ENCODE measurements around the gene TRIM25. TPM values are rescaled to one million over a fixed set of nuclear protein-coding genes. Genes with fewer than 3 reads are reported as not detected.

The TRIM25 gene
- polyA plus RNA-seq, 3 donors: 29.8 to 46.6 (median 35.1) TPM

- DNase-seq: no peak
Measured at GRCh38 chr17:56933151-56933745, 19.4 kb upstream of the TRIM25 start.

DNA sequence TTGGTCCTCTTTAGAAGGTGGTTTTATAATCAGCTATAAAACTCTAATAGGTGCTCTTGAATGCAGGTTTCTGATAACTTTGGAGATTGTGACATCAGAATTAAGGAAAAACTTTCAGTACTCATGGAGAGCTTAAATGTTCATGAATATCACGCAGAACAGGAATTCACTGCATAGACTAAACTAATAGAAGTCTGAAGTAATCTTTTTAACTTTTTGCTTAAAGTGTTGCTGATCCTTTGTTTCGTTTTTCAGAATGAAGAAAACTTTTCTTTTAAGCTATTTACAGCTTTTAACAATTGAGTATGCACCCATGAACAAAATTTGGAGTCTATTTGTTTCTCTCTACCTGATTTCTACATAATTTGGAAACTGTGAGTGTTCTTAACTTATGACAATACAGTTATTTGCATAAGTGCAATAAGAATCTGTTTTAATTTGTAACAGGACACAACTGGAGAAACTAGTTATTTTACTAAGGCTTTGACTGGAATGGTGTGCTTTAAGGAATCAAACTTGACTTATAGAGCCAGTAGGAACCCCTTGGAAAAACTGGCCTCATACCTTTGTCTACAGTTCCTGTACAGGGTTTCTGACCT is 17.0 kb upstream of the TRIM25 start:
- DNase-seq: no peak

DNA sequence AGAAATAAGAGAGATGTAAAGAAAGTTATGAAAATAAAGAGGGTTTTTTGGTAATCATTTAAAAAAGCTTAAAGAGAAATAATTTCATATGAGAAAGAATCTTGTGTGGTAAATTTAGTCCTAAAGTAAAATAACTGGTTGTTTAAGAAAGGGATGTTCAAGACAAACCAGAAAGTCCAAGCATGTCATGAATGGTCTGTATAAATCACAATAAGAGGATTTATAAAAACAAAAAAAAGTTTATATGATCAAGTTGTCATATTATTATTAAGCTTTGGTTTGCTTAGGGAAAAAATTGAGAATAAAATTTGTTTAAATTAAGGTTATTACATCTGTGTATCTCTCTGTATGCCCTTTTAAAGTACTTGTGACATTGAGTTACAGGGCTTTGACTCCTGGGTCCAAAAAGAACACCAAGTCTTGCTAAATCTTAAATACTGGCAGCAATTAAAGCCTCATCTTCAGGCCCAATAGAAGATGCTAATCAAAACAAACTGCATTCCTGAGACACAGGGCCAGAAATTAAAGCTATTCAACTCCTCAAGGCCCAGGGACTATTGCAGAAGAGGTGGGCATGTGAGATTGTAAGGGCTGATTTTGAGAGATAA is 15.6 kb upstream of the TRIM25 start:
- DNase-seq: peak; percentile 2

DNA sequence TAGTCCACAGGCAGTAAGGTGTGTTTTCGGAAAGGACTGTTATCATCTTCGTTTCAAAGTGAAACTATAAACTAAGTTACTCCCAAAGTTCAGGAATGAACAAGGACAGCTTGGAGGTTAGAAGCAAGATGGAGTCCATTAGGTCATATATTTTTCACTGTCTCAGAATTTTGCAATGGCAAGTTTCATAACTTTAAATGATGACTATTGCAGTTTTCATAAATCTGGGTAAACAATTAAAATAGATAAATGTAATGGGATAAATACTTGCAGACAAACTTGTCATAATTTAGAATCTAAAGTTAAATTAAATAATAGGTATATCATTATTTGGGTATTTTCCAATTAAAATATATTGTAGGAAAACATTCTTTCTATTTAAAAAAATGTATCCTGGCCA is 14.7 kb upstream of the TRIM25 start:
- DNase-seq: no peak

GRCh38 chr17:56926704-56927103 is 12.9 kb upstream of the TRIM25 start:
- DNase-seq: no peak

DNA sequence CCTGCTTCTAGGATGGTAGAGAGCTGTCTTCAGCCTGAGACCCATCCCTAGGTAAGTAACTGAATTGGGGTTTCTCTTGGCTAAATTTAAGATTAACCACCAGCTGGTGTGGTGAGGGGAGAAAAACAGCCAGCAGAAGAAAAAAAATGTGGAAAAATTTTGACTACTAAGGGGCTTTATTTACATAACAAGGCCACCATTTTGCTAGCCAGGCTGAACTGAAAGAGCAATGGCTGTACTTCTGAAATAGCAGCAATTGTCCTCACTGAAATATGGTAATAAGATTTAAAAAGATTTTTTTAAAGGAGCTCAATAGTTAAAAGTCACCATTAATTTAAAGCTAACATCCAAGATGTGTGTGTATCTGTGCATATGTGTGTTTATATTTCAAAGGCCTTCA is 12.4 kb upstream of the TRIM25 start:
- no peak for DNase-seq

DNA sequence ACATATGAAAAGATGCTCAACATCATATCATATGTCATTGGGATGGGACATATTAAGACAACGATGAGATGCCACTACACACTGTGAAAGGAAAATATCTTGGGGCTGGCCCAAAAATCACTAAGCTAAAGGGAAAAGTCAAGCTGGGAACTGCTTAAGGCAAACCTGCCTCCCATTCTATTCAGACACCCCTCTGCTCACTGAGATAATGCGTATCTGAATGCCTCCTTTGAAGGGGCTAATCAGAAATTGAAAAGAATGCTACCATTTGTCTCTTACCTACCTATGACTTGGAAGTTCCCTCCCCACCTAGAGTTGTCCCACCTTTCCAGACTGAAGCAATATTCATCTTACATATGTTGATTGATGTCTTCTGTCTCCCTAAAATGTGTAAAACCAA is 11.2 kb upstream of the TRIM25 start:
- no peak for DNase-seq

DNA sequence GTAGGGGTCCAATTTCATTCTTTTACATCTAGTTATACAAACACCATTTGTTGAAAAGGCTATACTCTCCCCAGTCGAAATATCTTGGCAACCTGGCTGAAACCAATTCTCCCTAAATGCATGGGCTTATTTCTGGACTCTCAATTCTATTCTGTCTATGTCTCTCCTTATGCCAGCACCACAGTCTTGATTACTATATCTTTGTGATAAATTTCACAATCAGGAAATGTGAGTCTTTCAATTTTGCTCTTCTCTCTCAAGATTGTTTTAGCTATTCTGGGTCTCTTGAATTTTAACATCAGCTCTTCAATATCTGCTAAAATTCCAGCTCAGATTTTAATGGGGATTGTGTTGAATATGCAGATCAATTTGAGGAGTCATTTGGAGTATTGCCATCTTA is 5.9 kb upstream of the TRIM25 start:
- DNase-seq: no peak

DNA sequence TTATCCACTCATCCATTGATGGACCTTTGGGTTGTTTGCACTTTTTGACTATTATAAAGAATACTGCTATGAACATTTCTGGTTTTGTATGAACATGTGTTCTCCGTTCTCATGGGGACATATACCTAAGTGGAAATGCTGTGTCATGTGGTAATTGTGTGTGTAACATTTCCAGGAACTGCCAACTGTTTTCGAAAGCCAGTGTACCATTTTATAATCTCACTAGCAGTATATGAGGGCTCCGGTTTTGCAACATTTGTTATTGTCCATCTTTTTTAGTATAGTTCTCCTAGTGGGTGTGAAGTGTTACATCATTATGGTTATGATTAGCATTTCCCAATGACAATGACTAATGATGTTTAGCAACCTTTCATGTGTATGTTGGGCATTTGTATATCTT is 5.1 kb upstream of the TRIM25 start:
- DNase-seq: no peak

DNA sequence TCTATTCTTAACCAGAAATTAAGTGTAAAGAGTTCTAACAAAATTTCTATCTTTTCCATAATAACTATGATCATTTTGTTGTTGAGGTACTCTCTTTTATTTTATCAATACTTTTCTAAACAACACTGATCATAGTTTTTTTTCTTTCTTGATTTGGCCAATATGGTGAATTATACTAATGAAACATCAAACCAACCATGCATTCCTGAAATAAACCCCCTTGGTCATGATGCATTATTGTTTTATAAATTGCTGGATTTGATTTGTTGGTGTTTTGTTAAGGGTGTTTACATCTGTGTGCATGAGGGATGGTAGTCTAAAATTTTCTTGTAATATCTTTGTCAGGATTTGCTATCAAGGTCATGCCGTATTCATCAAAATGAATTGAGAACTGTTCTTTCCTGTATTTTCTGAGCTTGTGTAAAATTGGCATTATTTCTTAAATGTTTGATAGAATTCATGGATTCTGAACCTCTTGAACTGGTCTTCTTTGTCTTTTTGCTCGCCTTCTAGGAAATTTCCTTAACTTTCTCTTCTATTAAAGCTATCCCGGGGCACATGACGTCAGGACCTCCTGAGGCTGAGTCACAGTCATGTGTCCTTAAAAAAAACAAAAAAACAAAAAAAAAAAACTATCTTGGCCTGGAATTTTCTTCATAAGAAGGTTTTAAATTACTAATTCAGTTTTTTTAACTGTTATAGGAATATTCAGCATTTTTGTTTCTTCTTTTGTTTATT is 3.9 kb upstream of the TRIM25 start:
- DNase-seq: no peak

DNA sequence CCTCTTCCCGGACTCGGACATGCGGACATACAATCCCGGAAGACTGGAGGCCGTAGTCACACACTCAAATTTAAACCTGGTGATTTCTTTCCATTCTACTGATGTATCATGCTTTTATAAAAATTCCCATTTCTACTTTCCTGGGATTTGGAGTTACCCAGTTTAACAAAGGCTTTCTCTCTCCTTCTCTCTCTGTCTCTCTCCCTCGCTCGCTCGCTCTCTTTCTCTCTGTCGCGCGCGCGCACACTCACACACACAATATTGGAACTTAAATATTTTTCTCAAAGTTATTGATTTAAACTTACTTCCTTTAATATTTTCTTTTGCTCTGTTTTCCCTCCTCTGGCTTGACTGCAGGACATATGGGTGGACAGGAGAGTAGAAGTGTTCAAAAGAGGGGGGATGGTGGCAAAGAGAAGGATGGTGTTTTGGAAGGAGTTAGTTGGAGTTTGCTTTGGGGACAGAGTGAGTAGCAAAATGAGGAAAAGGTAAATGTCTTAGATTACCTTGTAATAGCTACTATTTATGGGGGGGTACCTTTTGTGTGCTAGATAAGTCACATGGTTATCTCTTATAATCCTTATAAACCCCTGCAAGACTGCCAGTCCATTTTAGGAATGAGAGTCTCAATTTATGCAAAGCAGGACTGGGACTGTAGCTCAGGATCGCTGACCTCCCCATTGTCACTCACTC is 878 bp upstream of the TRIM25 start:
- DNase-seq: no peak

DNA sequence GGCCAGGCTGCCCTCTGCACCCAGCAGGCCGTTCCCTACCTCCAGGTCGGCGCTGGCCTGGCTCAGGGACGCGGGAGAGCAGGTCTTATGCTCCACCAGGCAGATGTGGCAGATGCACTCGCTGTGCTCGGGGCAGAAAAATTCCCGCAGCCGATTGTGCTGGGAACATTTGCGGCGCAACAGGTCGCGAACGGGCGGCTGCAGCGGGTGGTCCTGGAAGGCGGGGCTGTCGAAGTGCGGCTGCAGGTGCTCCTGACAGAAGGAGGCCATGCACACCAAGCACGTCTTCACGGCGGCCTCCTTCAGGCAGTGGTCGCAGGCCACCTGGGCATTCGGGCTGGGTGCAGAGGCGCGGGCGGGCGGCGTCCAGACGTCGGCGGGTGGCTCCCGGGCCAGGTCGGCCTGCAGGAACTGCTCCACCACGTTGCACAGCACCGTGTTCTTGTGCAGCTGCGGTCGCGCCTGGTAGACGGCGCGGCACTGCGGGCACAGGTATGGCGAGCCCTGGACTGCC is 439 bp downstream of the TRIM25 start:
- peak; percentile 15 for DNase-seq

DNA sequence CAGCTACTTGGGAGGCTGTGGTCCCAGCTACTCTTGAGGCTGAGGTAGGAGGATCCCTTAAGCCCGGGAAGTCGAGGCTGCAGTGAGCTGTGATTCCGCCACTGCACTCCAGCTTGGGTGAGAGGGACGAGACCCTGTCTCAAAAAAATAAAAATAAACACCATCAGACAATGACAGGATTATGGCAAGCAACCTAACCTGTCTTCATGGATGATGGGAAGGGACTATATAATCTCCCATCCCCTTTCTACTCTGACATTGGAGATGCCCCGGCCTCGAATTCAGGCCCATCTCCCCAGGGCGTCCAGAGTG is 893 bp downstream of the TRIM25 start:
- no peak for DNase-seq

- no peak for DNase-seq
Measured at GRCh38 chr17:56912105-56912999, 1.5 kb downstream of the TRIM25 start.

GRCh38 chr17:56910509-56911235 is 3.2 kb downstream of the TRIM25 start:
- no peak for DNase-seq

DNA sequence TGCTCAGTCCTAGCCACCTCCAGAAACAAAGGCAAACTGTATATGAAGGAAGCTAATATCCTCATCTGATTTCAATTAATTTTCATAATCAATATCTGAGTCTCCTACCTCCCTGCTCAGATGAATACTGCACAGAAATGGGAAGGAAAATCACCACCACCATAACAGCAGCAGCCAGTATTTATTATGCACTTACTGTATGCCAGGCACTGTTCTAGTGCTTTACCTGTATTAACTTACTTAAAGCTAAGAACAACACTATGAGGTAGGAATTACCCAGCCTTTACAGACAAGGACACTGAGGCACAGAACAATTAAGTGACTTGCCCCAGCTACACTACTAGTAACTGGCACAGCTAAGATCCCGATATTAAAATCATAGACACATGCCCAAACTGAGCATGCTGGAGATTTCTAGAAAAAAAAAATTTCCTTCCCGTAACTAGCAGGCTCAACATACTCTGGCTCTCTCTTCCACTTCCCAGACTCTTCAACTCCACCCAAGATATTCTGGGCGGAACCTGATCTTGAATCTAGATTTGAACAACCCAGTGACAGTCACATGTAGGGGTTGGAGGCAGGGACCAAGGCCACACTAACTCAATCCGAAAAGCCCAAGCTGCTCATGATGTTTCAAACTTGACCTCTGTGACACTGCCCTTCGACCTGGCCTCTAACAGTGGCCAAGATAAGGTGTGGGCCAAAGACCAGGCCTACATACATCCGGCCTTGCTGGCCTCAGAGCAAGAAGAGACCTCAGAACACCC is 3.9 kb downstream of the TRIM25 start:
- no peak for DNase-seq

GRCh38 chr17:56908001-56908542 is 5.8 kb downstream of the TRIM25 start:
- no peak for DNase-seq

- DNase-seq: no peak
Measured at GRCh38 chr17:56903560-56903959, 10.3 kb downstream of the TRIM25 start.

GRCh38 chr17:56902348-56902747 is 11.5 kb downstream of the TRIM25 start:
- DNase-seq: no peak

DNA sequence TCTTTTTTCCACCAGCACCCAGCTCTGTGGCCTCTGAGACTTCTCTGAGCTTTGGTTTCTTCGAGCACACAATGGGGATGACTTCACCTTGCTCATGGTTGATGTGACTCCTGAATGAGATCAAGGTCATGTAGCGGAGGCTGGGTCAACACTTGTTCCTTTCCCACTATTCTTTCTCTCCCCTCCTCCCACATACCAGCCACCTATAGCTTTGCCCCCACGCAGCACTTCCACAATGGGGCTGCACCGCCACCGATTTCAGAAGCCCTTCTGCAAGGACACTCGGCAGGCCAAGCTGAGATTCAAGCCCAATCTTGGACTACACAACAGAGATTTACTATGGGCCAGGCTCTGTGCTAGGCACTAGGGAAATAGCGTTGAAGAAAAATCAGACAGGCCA is 14.4 kb downstream of the TRIM25 start:
- no peak for DNase-seq
